Measurements from ENCODE around the gene RNF26.

- TF ChIP-seq, protein P1, sequence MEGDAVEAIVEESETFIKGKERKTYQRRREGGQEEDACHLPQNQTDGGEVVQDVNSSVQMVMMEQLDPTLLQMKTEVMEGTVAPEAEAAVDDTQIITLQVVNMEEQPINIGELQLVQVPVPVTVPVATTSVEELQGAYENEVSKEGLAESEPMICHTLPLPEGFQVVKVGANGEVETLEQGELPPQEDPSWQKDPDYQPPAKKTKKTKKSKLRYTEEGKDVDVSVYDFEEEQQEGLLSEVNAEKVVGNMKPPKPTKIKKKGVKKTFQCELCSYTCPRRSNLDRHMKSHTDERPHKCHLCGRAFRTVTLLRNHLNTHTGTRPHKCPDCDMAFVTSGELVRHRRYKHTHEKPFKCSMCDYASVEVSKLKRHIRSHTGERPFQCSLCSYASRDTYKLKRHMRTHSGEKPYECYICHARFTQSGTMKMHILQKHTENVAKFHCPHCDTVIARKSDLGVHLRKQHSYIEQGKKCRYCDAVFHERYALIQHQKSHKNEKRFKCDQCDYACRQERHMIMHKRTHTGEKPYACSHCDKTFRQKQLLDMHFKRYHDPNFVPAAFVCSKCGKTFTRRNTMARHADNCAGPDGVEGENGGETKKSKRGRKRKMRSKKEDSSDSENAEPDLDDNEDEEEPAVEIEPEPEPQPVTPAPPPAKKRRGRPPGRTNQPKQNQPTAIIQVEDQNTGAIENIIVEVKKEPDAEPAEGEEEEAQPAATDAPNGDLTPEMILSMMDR (IDR thresholded peaks at IDR 0.05; ENCODE audit: low read length): peak; percentile 52; the same call in 1 of the 2 replicates
- TF ChIP-seq EZH2 (IDR thresholded peaks at IDR 0.05; ENCODE audit: borderline replicate concordance, low read length): no peak
Measured at GRCh38 chr11:119371778-119372182, 37.5 kb downstream of the RNF26 start.

Data from OCI-LY1 (cell line).